H1 (cell line): ENCODE data around the gene GMEB2. TPM values are rescaled to one million over a fixed set of nuclear protein-coding genes. Genes with fewer than 3 reads are reported as not detected.

ENCODE experiments used
- GTF2F1 ChIP-seq: IDR thresholded peaks from 2 replicates; pipeline ENCODE4 v1.6.1; 2012; ENCODE audit warnings: low read depth, low read length, improper control_type of control experiment, borderline replicate concordance
- HDAC2 ChIP-seq, 2 experiments: fragments of 300-600 bp in 1 of 2; sonication (generic) in 1 of 2; IDR thresholded peaks; 2 replicates each; pipeline ENCODE4 v1.6.1; 2011 to 2012; ENCODE audit warnings: low read depth in 2 of 2, low read length in 2 of 2, mild to moderate bottlenecking in 2 of 2, moderate library complexity in 2 of 2, borderline replicate concordance in 1 of 2, inconsistent platforms in 1 of 2
- JUND ChIP-seq: IDR thresholded peaks from 2 replicates; pipeline ENCODE4 v1.6.1; 2011; ENCODE audit warnings: mild to moderate bottlenecking, improper control_type of control experiment, low read length
- KDM4A ChIP-seq: IDR thresholded peaks from one replicate; pipeline ENCODE4 v1.7.1; 2012; ENCODE audit warnings: low read depth, mild to moderate bottlenecking, moderate library complexity, low read length, inconsistent platforms; ENCODE audit not compliant: severe bottlenecking
- KDM5A ChIP-seq: fragments of 200-600 bp; IDR thresholded peaks from 2 replicates; pipeline ENCODE4 v1.7.1; 2012; ENCODE audit warnings: mild to moderate bottlenecking, low read length, inconsistent platforms, mixed read lengths
- MAFK ChIP-seq: IDR thresholded peaks from 2 replicates; pipeline ENCODE4 v1.6.1; 2012; ENCODE audit warnings: low read depth, mild to moderate bottlenecking, improper control_type of control experiment, low read length
- PHF8 ChIP-seq: fragments of 200-600 bp; sonication (generic); conservative IDR thresholded peaks from 2 replicates; pipeline ENCODE4 v1.7.1; 2012; ENCODE audit warnings: low read depth, mild to moderate bottlenecking, inconsistent platforms, low read length, moderate library complexity
- POLR2AphosphoS5 ChIP-seq: IDR thresholded peaks from 2 replicates; pipeline ENCODE4 v1.6.1; 2011; ENCODE audit warnings: low read depth, low read length
- RBBP5 ChIP-seq: IDR thresholded peaks from 2 replicates; pipeline ENCODE4 v1.7.1; 2012; ENCODE audit warnings: low read depth, mild to moderate bottlenecking, inconsistent platforms, low read length, moderate library complexity, borderline replicate concordance
- SAP30 ChIP-seq: fragments of 300-600 bp; sonication (generic); IDR thresholded peaks from 2 replicates; pipeline ENCODE4 v1.7.1; 2012; ENCODE audit warnings: low read length, moderate library complexity, mild to moderate bottlenecking, inconsistent platforms; ENCODE audit not compliant: insufficient read depth, insufficient replicate concordance
- SP4 ChIP-seq: IDR thresholded peaks from 2 replicates; pipeline ENCODE4 v1.6.1; 2012; ENCODE audit warnings: low read length, inconsistent platforms
- TAF7 ChIP-seq: optimal IDR thresholded peaks from 2 replicates; pipeline ENCODE3; 2011; ENCODE audit warnings: low read depth, mild to moderate bottlenecking, inconsistent platforms, low read length, moderate library complexity, borderline replicate concordance
- TEAD4 ChIP-seq: IDR thresholded peaks from 2 replicates; pipeline ENCODE4 v1.6.1; 2012; ENCODE audit warnings: low read depth, low read length, inconsistent platforms, mixed read lengths
- polyA plus RNA-seq, 7 experiments: library from polyadenylated mRNA; depleted of rRNA in 3 of 7; stranded (reverse) in 5 of 7; unstranded in 2 of 7; fragments of >200 nt in 5 of 7; fragments of 200-250 nt in 2 of 7; gene quantifications; 1 replicate in 5 of 7; 2 replicates in 1 of 7; 4 replicates in 1 of 7; pipeline versions ENCODE4 v1.2.1 to v1.2.3, GENCODE V29; 2011 to 2013; ENCODE audit warnings: missing spikeins in 2 of 7, mixed read lengths in 2 of 7
- total RNA-seq: library from RNA; stranded (reverse); fragmentation: NEBNext Ultra II Directional; extraction: Animal tissue kit (Norgen Biotek cat#: 25700); gene quantifications from 2 replicates; pipeline ENCODE4 v1.2.1, GENCODE V29; 2021
- TF ChIP-seq, protein P1 (sequence below), 3 experiments: IDR thresholded peaks; 1 replicate in 2 of 3; 2 replicates in 1 of 3; pipeline versions ENCODE4 v1.5.1 to v1.6.1; 2011; ENCODE audit warnings: low read length in 3 of 3, mild to moderate bottlenecking in 3 of 3, inconsistent platforms in 2 of 3, low read depth in 1 of 3, moderate library complexity in 1 of 3; ENCODE audit not compliant: insufficient read depth in 1 of 3; ENCODE audit errors: control extremely low read depth in 1 of 3
- TF ChIP-seq, protein P2 (sequence below): IDR thresholded peaks from 2 replicates; pipeline ENCODE4 v1.6.1; 2011; ENCODE audit warnings: low read length, improper control_type of control experiment

Gene GMEB2
- total and polyA plus RNA-seq, 2 of the 8 experiments (the other 6 are each of a cell fraction or from before 2014, with no cell fraction given): 12.9 to 14.2 TPM

DNA sequence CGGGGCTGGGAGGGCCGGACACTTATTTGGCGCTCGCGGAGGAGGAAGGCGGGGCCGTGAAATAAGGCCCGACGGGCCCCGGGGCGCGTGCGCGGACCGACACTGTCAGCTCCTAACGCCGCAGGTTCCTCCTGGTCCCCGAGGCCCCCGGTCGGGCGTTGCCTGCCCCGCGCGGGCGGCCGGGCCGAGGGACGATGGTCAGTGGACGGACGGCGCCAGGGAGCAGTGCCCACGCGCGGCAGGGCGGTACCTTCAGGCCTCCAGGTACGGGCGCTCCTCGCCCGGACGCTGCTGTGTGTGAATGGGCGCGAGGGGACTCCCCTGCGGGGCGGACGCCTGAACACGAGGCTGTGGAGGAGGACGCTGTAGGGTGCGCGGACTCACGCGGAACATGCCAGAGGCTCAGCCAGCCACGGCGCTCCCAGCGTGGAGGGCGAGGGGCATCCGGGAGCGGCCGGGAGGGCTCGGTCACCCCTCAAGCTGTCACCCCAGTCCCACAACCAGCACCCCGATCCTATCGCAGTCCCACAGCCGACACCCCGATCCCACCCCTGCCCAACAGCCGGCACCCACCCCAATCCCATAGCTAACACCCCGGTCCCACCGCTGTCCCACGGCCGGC, 339 bp upstream of the GMEB2 start (continued):
- TF ChIP-seq HDAC2 (IDR thresholded peaks at IDR 0.05; ENCODE audit: borderline replicate concordance in 1 of 2, low read depth in 2 of 2, low read length in 2 of 2): peak in 1 of 2 experiments; percentile 29; a peak in 1 of 4 replicates
- TF ChIP-seq RBBP5: no peak; the same call in 1 of the 2 replicates
- TF ChIP-seq GTF2F1: no peak
- no peak for TF ChIP-seq SP4
- TF ChIP-seq, protein P1, sequence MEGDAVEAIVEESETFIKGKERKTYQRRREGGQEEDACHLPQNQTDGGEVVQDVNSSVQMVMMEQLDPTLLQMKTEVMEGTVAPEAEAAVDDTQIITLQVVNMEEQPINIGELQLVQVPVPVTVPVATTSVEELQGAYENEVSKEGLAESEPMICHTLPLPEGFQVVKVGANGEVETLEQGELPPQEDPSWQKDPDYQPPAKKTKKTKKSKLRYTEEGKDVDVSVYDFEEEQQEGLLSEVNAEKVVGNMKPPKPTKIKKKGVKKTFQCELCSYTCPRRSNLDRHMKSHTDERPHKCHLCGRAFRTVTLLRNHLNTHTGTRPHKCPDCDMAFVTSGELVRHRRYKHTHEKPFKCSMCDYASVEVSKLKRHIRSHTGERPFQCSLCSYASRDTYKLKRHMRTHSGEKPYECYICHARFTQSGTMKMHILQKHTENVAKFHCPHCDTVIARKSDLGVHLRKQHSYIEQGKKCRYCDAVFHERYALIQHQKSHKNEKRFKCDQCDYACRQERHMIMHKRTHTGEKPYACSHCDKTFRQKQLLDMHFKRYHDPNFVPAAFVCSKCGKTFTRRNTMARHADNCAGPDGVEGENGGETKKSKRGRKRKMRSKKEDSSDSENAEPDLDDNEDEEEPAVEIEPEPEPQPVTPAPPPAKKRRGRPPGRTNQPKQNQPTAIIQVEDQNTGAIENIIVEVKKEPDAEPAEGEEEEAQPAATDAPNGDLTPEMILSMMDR (IDR thresholded peaks at IDR 0.05; ENCODE audit: control extremely low read depth in 1 of 3, insufficient read depth in 1 of 3, low read depth in 1 of 3, low read length in 3 of 3): no peak
- TF ChIP-seq SAP30: no peak
- peak; percentile 90 for TF ChIP-seq KDM4A
- no peak for TF ChIP-seq KDM5A
- no peak for TF ChIP-seq TEAD4
- TF ChIP-seq, protein P2, sequence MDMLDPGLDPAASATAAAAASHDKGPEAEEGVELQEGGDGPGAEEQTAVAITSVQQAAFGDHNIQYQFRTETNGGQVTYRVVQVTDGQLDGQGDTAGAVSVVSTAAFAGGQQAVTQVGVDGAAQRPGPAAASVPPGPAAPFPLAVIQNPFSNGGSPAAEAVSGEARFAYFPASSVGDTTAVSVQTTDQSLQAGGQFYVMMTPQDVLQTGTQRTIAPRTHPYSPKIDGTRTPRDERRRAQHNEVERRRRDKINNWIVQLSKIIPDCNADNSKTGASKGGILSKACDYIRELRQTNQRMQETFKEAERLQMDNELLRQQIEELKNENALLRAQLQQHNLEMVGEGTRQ: no peak
- 0 out of 2 replicates have a peak, but pooled peaks have one; percentile 20 for TF ChIP-seq PHF8
- no peak for TF ChIP-seq TAF7
- no peak for TF ChIP-seq POLR2AphosphoS5
- no peak for TF ChIP-seq JUND
- no peak for TF ChIP-seq MAFK
